ENCODE results near the gene KCNH2. TPM values are rescaled to one million over a fixed set of nuclear protein-coding genes. Genes with fewer than 3 reads are reported as not detected.
A peak's percentile ranks its signal among the peaks of the same experiment; 100 is the strongest.

The KCNH2 gene
- polyA plus RNA-seq, 1 of the 3 experiments (the other 2 are of a cell fraction), result 2.2 TPM

DNA sequence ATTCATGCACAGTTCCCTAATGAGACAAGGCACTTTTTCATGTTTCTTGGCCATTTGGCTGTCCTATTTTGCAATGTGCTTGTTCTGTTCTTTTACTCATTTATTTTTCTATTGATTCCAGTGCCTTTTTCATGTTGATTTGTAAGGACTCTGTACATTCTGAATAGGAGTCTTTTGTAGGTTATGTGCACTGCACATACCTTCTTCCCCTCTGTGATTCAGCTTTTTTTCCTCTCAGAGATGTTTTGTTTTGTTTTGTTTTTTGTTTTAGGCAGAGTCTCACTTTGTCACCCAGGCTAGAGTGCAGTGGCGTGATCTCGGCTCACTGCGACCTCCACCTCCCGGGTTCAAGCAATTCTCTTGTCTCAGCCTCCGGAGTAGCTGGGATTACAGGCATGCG is 59.7 kb downstream of the KCNH2 start (continued):
- TF ChIP-seq IRF3 (IDR thresholded peaks at IDR 0.05; ENCODE audit: low read depth, low read length), result no peak
- TF ChIP-seq FOXM1 (IDR thresholded peaks at IDR 0.05; ENCODE audit: low read depth), result no peak

GRCh38 chr7:150917969-150918368 is 60.2 kb downstream of the KCNH2 start:
- Histone ChIP-seq H3K9me2 (no peaks in the 10 kb centered on the region), H2AFZ (ENCODE audit: low read depth) (0 out of 2 replicates have a peak overlapping the region, but pooled peaks have one; percentile 37), H3K36me3 (replicated peaks in 1 of 2; ENCODE audit: control insufficient read depth in 1 of 2, insufficient read depth in 2 of 2, low read length in 1 of 2) (no peaks in the 10 kb centered on the region), H3K9ac (no peak overlapping the region), H3K4me1 (ENCODE audit: control insufficient read depth in 1 of 2, insufficient read depth in 2 of 2, low read depth in 1 of 2, low read length in 1 of 2) (no peaks in the 10 kb centered on the region), H3K27me3 (ENCODE audit: insufficient read depth) (peaks cover 53% of the 10 kb centered on the region), H3F3A (replicated peaks; ENCODE audit: insufficient read depth) (no peaks in the 10 kb centered on the region), H3K4me2 (no peak overlapping the region), H3K27ac (ENCODE audit: low read depth in 2 of 2, low read length in 1 of 2) (no peak overlapping the region), H4K20me1 (ENCODE audit: insufficient read depth) (no peaks in the 10 kb centered on the region), H3K9me3 (no peaks in the 10 kb centered on the region), H3K79me2 (ENCODE audit: insufficient read depth) (no peaks in the 10 kb centered on the region), H3K4me3 (ENCODE audit: low read depth in 2 of 2, low read length in 1 of 2) (no peak overlapping the region)
- WGBS (ENCODE audit: low lambda C conversion rate), result 68% methylated on average over 7 of the region's 7 CpGs
- no peak for TF ChIP-seq EZH2phosphoT487 (IDR thresholded peaks at IDR 0.05; ENCODE audit: borderline replicate concordance, low read depth)
- TF ChIP-seq NFIC (IDR thresholded peaks at IDR 0.05; ENCODE audit: borderline replicate concordance), result no peak
- TF ChIP-seq TEAD4 (IDR thresholded peaks at IDR 0.05; ENCODE audit: borderline replicate concordance, insufficient read depth), result no peak
- no peak for TF ChIP-seq ELF1 (IDR thresholded peaks at IDR 0.05)
- TF ChIP-seq RCOR1 (IDR thresholded peaks at IDR 0.05; ENCODE audit: low read length), result no peak
- TF ChIP-seq, protein P1, sequence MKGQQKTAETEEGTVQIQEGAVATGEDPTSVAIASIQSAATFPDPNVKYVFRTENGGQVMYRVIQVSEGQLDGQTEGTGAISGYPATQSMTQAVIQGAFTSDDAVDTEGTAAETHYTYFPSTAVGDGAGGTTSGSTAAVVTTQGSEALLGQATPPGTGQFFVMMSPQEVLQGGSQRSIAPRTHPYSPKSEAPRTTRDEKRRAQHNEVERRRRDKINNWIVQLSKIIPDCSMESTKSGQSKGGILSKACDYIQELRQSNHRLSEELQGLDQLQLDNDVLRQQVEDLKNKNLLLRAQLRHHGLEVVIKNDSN (IDR thresholded peaks at IDR 0.05; ENCODE audit: borderline replicate concordance, low read depth), result no peak
- no peak for TF ChIP-seq FOXM1 (IDR thresholded peaks at IDR 0.05; ENCODE audit: low read depth)
- no peak for TF ChIP-seq SIN3A (IDR thresholded peaks at IDR 0.05; ENCODE audit: borderline replicate concordance, low read depth, low read length)
- no peak for TF ChIP-seq TCF12 (IDR thresholded peaks at IDR 0.05)
- TF ChIP-seq MXI1 (IDR thresholded peaks at IDR 0.05; ENCODE audit: low read depth, low read length), result no peak
- TF ChIP-seq CHD2 (IDR thresholded peaks at IDR 0.05; ENCODE audit: low read length, partially characterized antibody), result no peak
- TF ChIP-seq TAF1 (IDR thresholded peaks at IDR 0.05; ENCODE audit: borderline replicate concordance, low read depth, low read length), result no peak
- no peak for TF ChIP-seq GATA2 (CRISPR knock-in tag; IDR thresholded peaks at IDR 0.05)
- no peak for TF ChIP-seq FOXJ3 (CRISPR knock-in tag; IDR thresholded peaks at IDR 0.05)
- no peak for TF ChIP-seq NRF1 (IDR thresholded peaks at IDR 0.05; ENCODE audit: low read depth, low read length)
- TF ChIP-seq POLR2AphosphoS5 (IDR thresholded peaks at IDR 0.05; ENCODE audit: low read depth, low read length), result no peak
- no peak for TF ChIP-seq RFX5 (IDR thresholded peaks at IDR 0.05; ENCODE audit: low read length)
- TF ChIP-seq, protein P2, sequence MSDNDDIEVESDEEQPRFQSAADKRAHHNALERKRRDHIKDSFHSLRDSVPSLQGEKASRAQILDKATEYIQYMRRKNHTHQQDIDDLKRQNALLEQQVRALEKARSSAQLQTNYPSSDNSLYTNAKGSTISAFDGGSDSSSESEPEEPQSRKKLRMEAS (IDR thresholded peaks at IDR 0.05; ENCODE audit: low read depth), result no peak
- no peak for TF ChIP-seq IRF3 (IDR thresholded peaks at IDR 0.05; ENCODE audit: low read depth, low read length)
- ChIA-PET POLR2A (no interaction called here), CTCF (interaction anchor here (0.8 to 5.5 kb wide), 7 partner anchors 9 to 139 kb away, joined by 3 to 33 read pairs (median 5); no protein-coding TSS in a partner anchor)
- DNase-seq, result no peak
